Measurements from ENCODE around the gene TRPM4.

- TF ChIP-seq, protein P1, sequence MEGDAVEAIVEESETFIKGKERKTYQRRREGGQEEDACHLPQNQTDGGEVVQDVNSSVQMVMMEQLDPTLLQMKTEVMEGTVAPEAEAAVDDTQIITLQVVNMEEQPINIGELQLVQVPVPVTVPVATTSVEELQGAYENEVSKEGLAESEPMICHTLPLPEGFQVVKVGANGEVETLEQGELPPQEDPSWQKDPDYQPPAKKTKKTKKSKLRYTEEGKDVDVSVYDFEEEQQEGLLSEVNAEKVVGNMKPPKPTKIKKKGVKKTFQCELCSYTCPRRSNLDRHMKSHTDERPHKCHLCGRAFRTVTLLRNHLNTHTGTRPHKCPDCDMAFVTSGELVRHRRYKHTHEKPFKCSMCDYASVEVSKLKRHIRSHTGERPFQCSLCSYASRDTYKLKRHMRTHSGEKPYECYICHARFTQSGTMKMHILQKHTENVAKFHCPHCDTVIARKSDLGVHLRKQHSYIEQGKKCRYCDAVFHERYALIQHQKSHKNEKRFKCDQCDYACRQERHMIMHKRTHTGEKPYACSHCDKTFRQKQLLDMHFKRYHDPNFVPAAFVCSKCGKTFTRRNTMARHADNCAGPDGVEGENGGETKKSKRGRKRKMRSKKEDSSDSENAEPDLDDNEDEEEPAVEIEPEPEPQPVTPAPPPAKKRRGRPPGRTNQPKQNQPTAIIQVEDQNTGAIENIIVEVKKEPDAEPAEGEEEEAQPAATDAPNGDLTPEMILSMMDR (conservative IDR thresholded peaks at IDR 0.05; ENCODE audit: low read length), result no peak
- no peak for TF ChIP-seq EZH2phosphoT487 (IDR thresholded peaks at IDR 0.05; ENCODE audit: borderline replicate concordance, low read depth, low read length)
Observed at GRCh38 chr19:49109569-49110233, 47.9 kb upstream of the TRPM4 start.

Data from OCI-LY7 (cell line).